ENCODE measurements around the gene ING5. TPM values are rescaled to one million over a fixed set of nuclear protein-coding genes. Genes with fewer than 3 reads are reported as not detected.
A peak's percentile ranks its signal among the peaks of the same experiment; 100 is the strongest.
"Not testable (repeated sequence)": the region's sequence is repeated elsewhere in the genome, so short reads cannot be mapped to it uniquely, and the experiment has no call there.

ING5 gene
- total RNA-seq, 2 donors from 2014 or later: 50.2 to 60.8 TPM

GRCh38 chr2:241752689-241753276 lies 50.9 kb downstream of the ING5 start:
- no peak for ATAC-seq

GRCh38 chr2:241753493-241753892 lies 51.7 kb downstream of the ING5 start:
- peaks cover 6% of the 10 kb centered on the region for H3K36me3 Mint-ChIP-seq (ENCODE audit: low read depth)
- no peaks in the 10 kb centered on the region for H3K27me3 Mint-ChIP-seq
- no peak overlapping the region for H3K4me3 Mint-ChIP-seq
- H3K4me1 Mint-ChIP-seq: peaks cover 3% of the 10 kb centered on the region
- DNase-seq (no peak), ATAC-seq (no peak)
- H3K27ac Mint-ChIP-seq: peak overlapping the region; percentile 54
- H3K9me3 ChIP-seq (ENCODE audit: control insufficient read depth, low read length, poor library complexity, severe bottlenecking): no peaks in the 10 kb centered on the region

More at GRCh38 chr2:241752689-241753276, 50.9 kb downstream of the ING5 start:
- no peak for DNase-seq
- H3K36me3 Mint-ChIP-seq (ENCODE audit: low read depth): peaks cover 6% of the 10 kb centered on the region
- no peaks in the 10 kb centered on the region for H3K27me3 Mint-ChIP-seq
- no peak overlapping the region for H3K27ac Mint-ChIP-seq
- H3K4me3 Mint-ChIP-seq: no peak overlapping the region
- H3K9me3 ChIP-seq (ENCODE audit: control insufficient read depth, low read length, poor library complexity, severe bottlenecking): no peaks in the 10 kb centered on the region
- no peaks in the 10 kb centered on the region for H3K4me1 Mint-ChIP-seq

- H3K9me3 ChIP-seq (ENCODE audit: control insufficient read depth, low read length, poor library complexity, severe bottlenecking): no peaks in the 10 kb centered on the region
- no peaks in the 10 kb centered on the region for H3K27me3 Mint-ChIP-seq
- no peak for DNase-seq
These were observed 52.2 kb downstream of the ING5 start for GRCh38 chr2:241754042-241754441.

GRCh38 chr2:241755166-241755565 lies 53.3 kb downstream of the ING5 start:
- no peak overlapping the region for H3K27ac Mint-ChIP-seq
- H3K27me3 Mint-ChIP-seq: no peaks in the 10 kb centered on the region
- ATAC-seq (no peak), DNase-seq (no peak)
- H3K4me1 Mint-ChIP-seq: peaks cover 8% of the 10 kb centered on the region
- H3K9me3 ChIP-seq (ENCODE audit: control insufficient read depth, low read length, poor library complexity, severe bottlenecking): no peaks in the 10 kb centered on the region
- H3K4me3 Mint-ChIP-seq: no peak overlapping the region
- H3K36me3 Mint-ChIP-seq (ENCODE audit: low read depth): peaks cover 6% of the 10 kb centered on the region

More at GRCh38 chr2:241754042-241754441, 52.2 kb downstream of the ING5 start:
- H3K27ac Mint-ChIP-seq: peak overlapping the region; percentile 54
- peaks cover 6% of the 10 kb centered on the region for H3K36me3 Mint-ChIP-seq (ENCODE audit: low read depth)
- peaks cover 3% of the 10 kb centered on the region for H3K4me1 Mint-ChIP-seq
- ATAC-seq: no peak
- no peak overlapping the region for H3K4me3 Mint-ChIP-seq

- Mint-ChIP-seq H3K4me3 (no peak overlapping the region), H3K36me3 (ENCODE audit: low read depth) (peaks cover 7% of the 10 kb centered on the region), H3K27ac (no peak overlapping the region), H3K27me3 (no peaks in the 10 kb centered on the region), H3K4me1 (peaks cover 10% of the 10 kb centered on the region)
- no peak for DNase-seq
- no peak for ATAC-seq
- H3K9me3 ChIP-seq (ENCODE audit: control insufficient read depth, low read length, poor library complexity, severe bottlenecking): no peaks in the 10 kb centered on the region
These were observed 53.9 kb downstream of the ING5 start for GRCh38 chr2:241755777-241756176.

DNA sequence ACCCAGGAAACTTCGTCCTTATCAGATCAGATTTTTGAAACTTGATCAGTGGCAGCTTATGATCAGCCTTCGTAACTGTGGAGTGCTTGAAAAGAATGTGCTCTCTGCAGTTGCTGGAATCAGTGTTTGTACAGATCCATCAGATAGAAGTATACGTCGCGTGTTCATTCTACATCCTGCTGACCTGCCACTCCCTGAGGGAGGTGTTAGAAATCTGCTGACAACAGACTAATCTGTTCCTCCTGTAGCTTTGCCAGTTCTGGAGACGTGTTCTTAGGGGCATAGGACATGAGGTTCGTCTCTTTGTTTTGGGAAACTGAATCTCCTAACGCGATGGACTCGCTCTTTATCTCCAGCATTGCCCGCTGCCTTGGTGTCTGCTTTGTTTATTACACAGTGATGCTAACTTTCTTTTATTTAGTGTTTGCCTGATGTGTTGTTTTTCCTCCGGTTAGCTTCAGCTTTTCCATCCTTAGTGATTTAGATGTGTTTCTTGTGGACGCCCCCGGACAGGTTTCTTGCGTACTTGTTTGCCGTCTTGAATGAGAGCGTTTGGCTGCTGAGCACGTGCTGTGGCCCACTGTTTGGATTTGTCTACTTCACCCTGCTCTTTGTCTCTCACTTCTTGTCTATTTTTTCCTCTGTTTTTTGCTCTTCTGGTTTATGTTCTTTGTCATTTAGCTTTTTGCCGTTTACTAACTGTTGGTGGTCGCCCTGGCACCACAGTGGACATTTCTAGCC lies 57.4 kb downstream of the ING5 start:
- H3K27ac Mint-ChIP-seq: peak overlapping the region; percentile 47
- H3K9me3 ChIP-seq (ENCODE audit: control insufficient read depth, low read length, poor library complexity, severe bottlenecking): no peaks in the 10 kb centered on the region
- no peak for ATAC-seq
- peak in 1 of 3 donors; percentile 1 for DNase-seq
- no peak overlapping the region for H3K4me3 Mint-ChIP-seq
- peaks cover 8% of the 10 kb centered on the region for H3K36me3 Mint-ChIP-seq (ENCODE audit: low read depth)
- peaks cover 23% of the 10 kb centered on the region for H3K4me1 Mint-ChIP-seq
- no peaks in the 10 kb centered on the region for H3K27me3 Mint-ChIP-seq

- H3K27ac Mint-ChIP-seq: peak overlapping the region; percentile 45
- H3K4me3 Mint-ChIP-seq; ATAC-seq; DNase-seq; H3K9me3 ChIP-seq (ENCODE audit: control insufficient read depth, low read length, poor library complexity, severe bottlenecking); H3K36me3 Mint-ChIP-seq (ENCODE audit: low read depth); H3K27me3 Mint-ChIP-seq: not testable (repeated sequence)
- H3K4me1 Mint-ChIP-seq: peaks cover 23% of the 10 kb centered on the region
These were observed 58.1 kb downstream of the ING5 start for GRCh38 chr2:241759893-241760292.

GRCh38 chr2:241760301-241760771 lies 58.5 kb downstream of the ING5 start:
- Mint-ChIP-seq H3K27ac (peak overlapping the region; percentile 75), H3K27me3 (no peaks in the 10 kb centered on the region)
- no peak for DNase-seq

DNA sequence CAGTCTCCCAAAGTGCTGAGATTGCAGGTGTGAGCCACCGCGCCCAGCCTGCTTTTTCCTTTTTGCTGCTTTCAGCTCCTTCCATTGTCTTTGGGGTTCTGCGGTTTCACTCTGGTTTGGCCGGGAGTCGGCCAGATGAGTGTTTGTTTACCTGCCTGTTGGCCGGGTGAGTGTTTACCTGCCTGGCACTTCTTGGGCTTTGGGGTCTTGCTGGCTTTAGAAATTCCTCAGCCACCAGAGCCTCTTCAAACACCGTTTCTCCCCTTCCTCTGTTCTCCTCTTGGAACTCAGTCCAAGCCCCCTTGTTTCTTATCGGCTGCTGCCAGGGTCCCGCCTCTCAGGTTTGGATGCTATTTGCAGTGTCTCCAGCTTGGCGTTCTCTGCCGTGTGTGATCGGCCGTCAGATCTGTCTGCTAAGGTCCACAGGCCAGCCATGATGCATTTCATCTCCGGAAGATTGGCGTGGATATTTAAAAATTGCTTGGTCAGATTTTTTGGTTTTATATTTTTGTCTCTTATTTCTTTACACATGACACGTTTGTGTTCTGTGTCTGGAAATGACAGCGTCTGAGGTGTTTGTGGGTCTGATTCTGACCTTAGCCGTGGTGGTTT lies 60.6 kb downstream of the ING5 start:
- DNase-seq (no peak), ATAC-seq (no peak)
- Mint-ChIP-seq H3K36me3 (ENCODE audit: low read depth) (peaks cover 8% of the 10 kb centered on the region), H3K4me1 (peaks cover 23% of the 10 kb centered on the region), H3K27ac (peak overlapping the region; percentile 99), H3K27me3 (no peaks in the 10 kb centered on the region), H3K4me3 (peak overlapping the region; percentile 85)
- no peaks in the 10 kb centered on the region for H3K9me3 ChIP-seq (ENCODE audit: control insufficient read depth, low read length, poor library complexity, severe bottlenecking)

More at GRCh38 chr2:241760301-241760771, 58.5 kb downstream of the ING5 start:
- no peak for ATAC-seq
- H3K9me3 ChIP-seq (ENCODE audit: control insufficient read depth, low read length, poor library complexity, severe bottlenecking): no peaks in the 10 kb centered on the region
- H3K4me1 Mint-ChIP-seq: peaks cover 23% of the 10 kb centered on the region
- no peak overlapping the region for H3K4me3 Mint-ChIP-seq
- peaks cover 8% of the 10 kb centered on the region for H3K36me3 Mint-ChIP-seq (ENCODE audit: low read depth)

DNA sequence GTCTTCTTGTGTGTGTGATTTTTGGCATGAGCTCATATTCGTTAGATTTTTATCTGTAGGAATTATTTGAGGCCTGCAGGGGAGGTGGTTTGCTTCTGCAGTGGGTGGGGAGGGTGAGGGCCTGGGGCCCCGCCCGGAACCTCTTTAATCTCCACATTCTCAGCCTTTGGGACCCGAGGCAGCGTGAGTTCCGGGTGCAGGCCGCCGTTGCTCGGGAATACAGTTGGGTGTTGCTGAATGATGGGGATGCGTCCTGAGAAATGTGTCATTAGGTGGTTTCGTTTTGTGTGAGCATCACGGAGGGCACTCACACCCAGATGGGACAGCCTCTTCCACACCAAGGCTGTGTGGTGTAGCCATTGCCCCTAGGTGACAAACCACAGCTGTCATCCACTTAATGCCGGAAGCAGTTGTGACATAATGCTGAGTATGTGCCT lies 61.1 kb downstream of the ING5 start:
- ATAC-seq (peak; percentile 85), DNase-seq (peak in 1 of 3 donors; percentile 41)
- H3K27me3 Mint-ChIP-seq: no peaks in the 10 kb centered on the region
- no peaks in the 10 kb centered on the region for H3K9me3 ChIP-seq (ENCODE audit: control insufficient read depth, low read length, poor library complexity, severe bottlenecking)
- H3K4me3 Mint-ChIP-seq: peak overlapping the region; percentile 85
- peak overlapping the region; percentile 99 for H3K27ac Mint-ChIP-seq
- H3K36me3 Mint-ChIP-seq (ENCODE audit: low read depth): peaks cover 8% of the 10 kb centered on the region
- peaks cover 22% of the 10 kb centered on the region for H3K4me1 Mint-ChIP-seq

DNA sequence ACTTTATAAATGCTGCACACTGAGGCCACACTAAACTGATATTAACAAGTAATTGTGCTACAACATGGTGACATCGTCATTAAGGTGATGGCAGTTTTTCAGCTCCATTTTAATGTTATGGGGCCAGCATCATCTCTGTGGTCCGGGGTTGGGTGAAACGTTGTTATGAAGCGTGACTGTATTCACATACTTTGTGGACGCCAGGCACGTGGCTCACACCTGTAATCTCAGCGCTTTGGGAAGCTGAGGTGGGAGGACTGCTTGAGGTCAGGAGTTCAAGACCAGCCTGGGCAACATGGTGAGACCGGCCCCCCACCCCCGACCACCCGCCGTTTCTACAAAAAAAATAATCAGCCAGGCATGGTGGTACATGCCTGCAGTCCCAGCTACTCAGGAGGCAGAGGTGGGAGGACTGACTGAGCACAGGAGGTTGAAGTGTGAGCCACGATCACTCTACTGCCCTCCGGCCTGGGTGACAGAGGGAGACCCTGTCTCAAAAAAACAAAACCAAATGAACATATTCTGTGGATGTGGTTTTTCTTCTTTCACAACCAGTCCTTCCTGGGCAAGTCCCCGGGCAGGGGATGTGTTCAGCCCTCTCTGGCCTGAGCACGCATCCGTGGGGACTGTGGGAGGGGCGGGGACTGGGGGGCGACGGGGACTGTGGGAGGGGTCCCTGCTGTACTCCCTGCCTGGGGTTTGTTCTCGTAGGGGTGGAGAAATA lies 61.9 kb downstream of the ING5 start:
- peak; percentile 14 for ATAC-seq

DNA sequence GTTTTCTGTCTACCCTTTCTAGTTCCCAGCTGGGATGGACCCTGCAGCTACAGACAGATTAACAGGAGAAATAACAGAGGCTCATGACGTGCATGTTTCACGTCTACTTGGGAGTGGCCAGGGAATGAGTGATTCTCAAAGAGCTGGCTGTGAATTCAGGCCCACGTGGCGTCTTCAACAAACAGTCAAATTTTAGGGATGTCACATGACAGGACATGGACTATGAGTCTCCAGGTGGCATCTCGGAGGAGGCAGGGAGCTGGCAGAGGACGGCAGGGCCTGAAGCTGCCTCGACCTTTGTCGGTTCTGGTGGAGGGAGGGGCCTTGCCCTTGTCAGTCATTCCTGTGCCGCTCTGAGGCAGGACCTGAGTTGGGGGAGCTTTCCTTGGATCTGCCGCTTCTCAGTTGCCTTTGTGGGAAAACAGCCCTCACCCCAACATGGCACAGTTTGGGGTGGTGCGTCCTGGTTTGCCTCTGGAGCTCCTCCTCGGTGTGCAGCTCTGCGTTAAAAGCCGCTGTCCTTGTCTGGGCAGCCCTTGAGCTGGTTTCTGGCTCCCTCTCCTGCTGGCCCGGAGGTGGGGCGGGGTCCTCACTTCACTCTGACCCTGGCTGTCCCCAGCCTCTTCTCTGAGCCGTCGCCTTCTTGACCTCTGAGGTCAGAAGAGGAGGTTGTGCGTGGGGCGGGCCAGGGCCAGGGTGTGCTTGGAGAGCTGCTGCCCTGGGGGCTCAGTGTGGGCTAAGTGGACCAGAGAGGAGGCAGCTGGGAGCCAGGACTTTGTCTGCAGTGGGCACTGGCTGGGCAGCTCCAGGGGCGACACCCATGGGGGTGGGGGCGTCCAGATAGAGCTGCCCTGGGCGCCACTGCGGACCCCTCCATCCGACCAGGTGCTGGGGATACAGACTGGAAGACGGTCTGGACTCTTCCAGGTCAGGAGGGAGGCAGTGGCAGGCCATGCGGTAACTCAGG lies 62.7 kb downstream of the ING5 start:
- no peak overlapping the region for H3K4me3 Mint-ChIP-seq
- ATAC-seq: no peak
- no peaks in the 10 kb centered on the region for H3K9me3 ChIP-seq (ENCODE audit: control insufficient read depth, low read length, poor library complexity, severe bottlenecking)
- no peak for DNase-seq
- H3K4me1 Mint-ChIP-seq: peaks cover 15% of the 10 kb centered on the region
- H3K27me3 Mint-ChIP-seq: no peaks in the 10 kb centered on the region
- peaks cover 4% of the 10 kb centered on the region for H3K36me3 Mint-ChIP-seq (ENCODE audit: low read depth)
- H3K27ac Mint-ChIP-seq: no peak overlapping the region

More for the DNA sequence above, 61.9 kb downstream of the ING5 start:
- H3K36me3 Mint-ChIP-seq (ENCODE audit: low read depth): peaks cover 8% of the 10 kb centered on the region
- DNase-seq: no peak
- H3K27me3 Mint-ChIP-seq: no peaks in the 10 kb centered on the region
- no peaks in the 10 kb centered on the region for H3K9me3 ChIP-seq (ENCODE audit: control insufficient read depth, low read length, poor library complexity, severe bottlenecking)
- peak overlapping the region; percentile 85 for H3K4me3 Mint-ChIP-seq
- peaks cover 21% of the 10 kb centered on the region for H3K4me1 Mint-ChIP-seq
- H3K27ac Mint-ChIP-seq: peak overlapping the region; percentile 99

Measured in T-helper 17 cell (primary cell).